Adrenal gland (tissue), 19 donors: ENCODE measurements around the gene EOGT. TPM values are rescaled to one million over a fixed set of nuclear protein-coding genes. Genes with fewer than 3 reads are reported as not detected.

Experiments used
- DNase-seq, 7 donors: peaks; one replicate each; pipeline ENCODE4 v3.0.0-alpha.2; 2019 to 2020
- H3K27ac ChIP-seq, 5 donors: fragments of 200-600 bp; sonication (generic) in 4 of 5; 1 replicate in 3 of 5; 2 replicates in 2 of 5; pipeline versions ENCODE4 v1.5.1 to v1.8.0; 2016 to 2020; ENCODE audit warnings: mild to moderate bottlenecking in 1 of 5
- H3K27me3 ChIP-seq: fragments of 200-600 bp; 2 replicates; pipeline ENCODE4 v1.8.0; 2021
- H3K36me3 ChIP-seq, 2 donors: fragments of 200-600 bp; replicated peaks in 1 of 2; 1 replicate in 1 of 2; 2 replicates in 1 of 2; pipeline versions ENCODE4 v1.5.1 to v1.8.0; 2018 to 2022
- H3K4me1 ChIP-seq, 2 donors: fragments of 200-600 bp; replicated peaks in 1 of 2; 1 replicate in 1 of 2; 2 replicates in 1 of 2; pipeline versions ENCODE4 v1.5.1 to v1.8.0; 2018 to 2021
- H3K4me3 ChIP-seq, 4 donors: fragments of 200-600 bp; sonication (generic) in 3 of 4; one replicate each; pipeline ENCODE4 v1.5.1; 2016 to 2018
- H3K9me3 ChIP-seq, 3 donors: fragments of 200-600 bp; sonication (generic) in 1 of 3; replicated peaks in 1 of 3; 1 replicate in 2 of 3; 2 replicates in 1 of 3; pipeline versions ENCODE4 v1.5.1 to v1.8.0; 2016 to 2021
- CTCF ChIP-seq, 6 experiments: fragments of 450-650 bp in 4 of 6; fragments of 200-600 bp in 2 of 6; sonication (generic) in 1 of 6; IDR thresholded peaks; 1 replicate in 5 of 6; 2 replicates in 1 of 6; pipeline versions ENCODE4 v1.5.1 to v1.8.0; 2016 to 2021; ENCODE audit warnings: antibody characterized with exemption in 6 of 6, mild to moderate bottlenecking in 2 of 6, moderate library complexity in 1 of 6
- POLR2A ChIP-seq, 2 donors: fragments of 450-650 bp; IDR thresholded peaks; one replicate each; pipeline ENCODE4 v1.6.1; 2017; ENCODE audit warnings: antibody characterized with exemption in 2 of 2, mild to moderate bottlenecking in 2 of 2, moderate library complexity in 1 of 2
- WGBS, 4 donors: extraction: QIAGEN DNeasy Blood & Tissue Kit in 2 of 4; methylation state at CpG; one replicate each; pipeline versions ENCODE4 v1.1.5 to v1.1.7; 2013 to 2017; 5-methylcytosine and 5-hydroxymethylcytosine counted together
- intact Hi-C, 2 donors: fragments of 100-400 bp; cut with DNase I; formaldehyde crosslinking; loops; one replicate each; pipeline versions ENCODE4 v1.14.1 to v1.15.0; 2022 to 2023
- long read RNA-seq, 10 donors: library from polyadenylated mRNA in 3 of 10; unstranded in 2 of 10; stranded (forward) in 1 of 10; transcript quantifications; one replicate each; pipeline ENCODE4 v2.0.0 and lab custom pipeline, GENCODE V29; 2021 to 2026
- polyA plus RNA-seq, 3 donors: library from polyadenylated mRNA; stranded (reverse); fragments of 200-250 nt in 2 of 3; fragments of 350-450 nt in 1 of 3; fragmentation: Illumina TruSeq in 1 of 3; extraction: RNeasy Lipid Tissue Mini Kit (QIAGEN cat#74804) in 1 of 3; gene quantifications; one replicate each; pipeline ENCODE4 v1.2.3, GENCODE V29; 2013 to 2014
- total RNA-seq, 9 donors: library from RNA; depleted of rRNA in 4 of 9; stranded (reverse); fragments of >200 nt in 4 of 9; fragments of 120-200 nt in 1 of 9; fragmentation: NEBNext Ultra II Directional in 1 of 9; extraction: Animal tissue kit (Norgen Biotek cat#: 25700) in 1 of 9; gene quantifications; one replicate each; pipeline versions ENCODE4 v1.1.0 to v1.2.4, GENCODE V29; 2013 to 2023
- donor health status: healthy with polysubstance abuse.
- donor health status: Bipolar disorder and iron deficiency.
- donor health status: DM: yes; HTN: yes; CAD: no.
- donor health status: DM: no; HTN: no; CAD: no.
- donor health status: DM: no; HTN: no; CAD: no.
- donor health status: DM: yes; HTN: yes; CAD: no.

The EOGT gene
- total RNA-seq, result 10 to 100 TPM; 15.9 to 39.1 (median 19.1) TPM
- 10 to 100 TPM; 21.5 to 43.7 (median 22.3) TPM for polyA plus RNA-seq
- long read RNA-seq, donor 1, transcript EOGT-210 (1 exons, 1,931 nt), result major isoform, 10 of 10 reads
- long read RNA-seq, donor 1, partial matches to known transcripts, result 0 of 10 reads
- long read RNA-seq, donor 1, other reads (novel, unspliced or antisense), result 0 of 10 reads
- long read RNA-seq, donor 2, transcript EOGT-210 (1 exons, 1,931 nt), result major isoform, 7 of 7 reads
- long read RNA-seq, donor 2, partial matches to known transcripts, result 0 of 7 reads
- long read RNA-seq, donor 2, other reads (novel, unspliced or antisense), result 0 of 7 reads
- long read RNA-seq, donor 3, partial matches to known transcripts, result 0 of 4 reads
- long read RNA-seq, donor 3, other reads (novel, unspliced or antisense), result 0 of 4 reads
- long read RNA-seq, donor 4, partial matches to known transcripts, result 1 of 1 reads
- long read RNA-seq, donor 4, other reads (novel, unspliced or antisense), result 0 of 1 reads
- long read RNA-seq, donor 5, full-length matches to known transcripts, result 7 of 20 reads
- long read RNA-seq, donor 5, partial matches to known transcripts, result 2 of 20 reads
- long read RNA-seq, donor 5, other reads (novel, unspliced or antisense), result 11 of 20 reads
- long read RNA-seq, donor 6, partial matches to known transcripts, result 0 of 1 reads
- long read RNA-seq, donor 6, other reads (novel, unspliced or antisense), result 1 of 1 reads
- long read RNA-seq, donor 7, transcript EOGT-210 (1 exons, 1,931 nt), result major isoform, 8 of 8 reads
- long read RNA-seq, donor 7, partial matches to known transcripts, result 0 of 8 reads
- long read RNA-seq, donor 7, other reads (novel, unspliced or antisense), result 0 of 8 reads
- long read RNA-seq, donor 8, transcript EOGT-210 (1 exons, 1,931 nt), result major isoform, 12 of 12 reads
- long read RNA-seq, donor 8, partial matches to known transcripts, result 0 of 12 reads
- long read RNA-seq, donor 8, other reads (novel, unspliced or antisense), result 0 of 12 reads
- long read RNA-seq, donor 9, transcript EOGT-210 (1 exons, 1,931 nt), result major isoform, 7 of 8 reads
- long read RNA-seq, donor 9, partial matches to known transcripts, result 0 of 8 reads
- long read RNA-seq, donor 9, other reads (novel, unspliced or antisense), result 0 of 8 reads
- long read RNA-seq, donor 10, full-length matches to known transcripts, result 11 of 11 reads
- long read RNA-seq, donor 10, partial matches to known transcripts, result 0 of 11 reads
- long read RNA-seq, donor 10, other reads (novel, unspliced or antisense), result 0 of 11 reads

- peak; percentile 89 to 94 (median 91) for DNase-seq
- 0% methylated on average over 7 to 96 of the region's 96 CpGs for WGBS, 4 donors
- peak within 1 kb of the TSS; percentile 2 to 92 (median 68) for H3K4me3 ChIP-seq
- intact Hi-C loops, result no loop called here
- H3K36me3 ChIP-seq, result peaks cover 0 to 14% of the 10 kb centered on the region in 2 donors
- no peaks in the 10 kb centered on the region for H3K9me3 ChIP-seq
- TF ChIP-seq CTCF (IDR thresholded peaks at IDR 0.05) (peak; percentile 18 to 54 (median 52)), POLR2A (IDR thresholded peaks at IDR 0.05) (peak; percentile 53 to 78)
- peaks cover 5 to 16% of the 10 kb centered on the region in 2 donors for H3K4me1 ChIP-seq
- H3K27ac ChIP-seq, result peak within 1 kb of the TSS; percentile 93 to 99 (median 98)
- no peaks in the 10 kb centered on the region for H3K27me3 ChIP-seq
These were observed at the start of gene EOGT for GRCh38 chr3:69013253-69014021. Gene EOGT (minus strand): TSS chr3:69013684. CDS start chr3:69009846, 3,838 bp downstream.

- peaks cover 0 to 60% of the 10 kb centered on the region in 2 donors for H3K36me3 ChIP-seq
- TF ChIP-seq POLR2A (IDR thresholded peaks at IDR 0.05) (no peak), CTCF (IDR thresholded peaks at IDR 0.05) (no peak)
- H3K9me3 ChIP-seq, result no peaks in the 10 kb centered on the region
- H3K4me3 ChIP-seq, result no peak overlapping the region
- intact Hi-C loops, result no loop called here
- H3K4me1 ChIP-seq, result no peaks in the 10 kb centered on the region
- DNase-seq, result no peak
- H3K27me3 ChIP-seq, result no peaks in the 10 kb centered on the region
- H3K27ac ChIP-seq, result no peak overlapping the region
These were observed 46.2 kb upstream of the EOGT start for GRCh38 chr3:69059688-69060087.

- no peak for DNase-seq
- H3K36me3 ChIP-seq, result peaks cover 0 to 62% of the 10 kb centered on the region in 2 donors
- H3K4me3 ChIP-seq, result no peak overlapping the region
- intact Hi-C loops, result no loop called here
- TF ChIP-seq POLR2A (IDR thresholded peaks at IDR 0.05) (no peak), CTCF (IDR thresholded peaks at IDR 0.05) (no peak)
- H3K4me1 ChIP-seq, result no peaks in the 10 kb centered on the region
- no peaks in the 10 kb centered on the region for H3K27me3 ChIP-seq
- 92 to 95% (median 93%) methylated on average over 2 of the region's 2 CpGs for WGBS, 4 donors
- no peak overlapping the region for H3K27ac ChIP-seq
- no peaks in the 10 kb centered on the region for H3K9me3 ChIP-seq
These were observed 45.4 kb upstream of the EOGT start for GRCh38 chr3:69058947-69059224.
